Measurements from ENCODE around the gene PHC2. TPM values are rescaled to one million over a fixed set of nuclear protein-coding genes. Genes with fewer than 3 reads are reported as not detected.

Gene PHC2
- total RNA-seq, 4 donors from 2014 or later, result 77.8 to 81.3 (median 79.5) TPM

DNA sequence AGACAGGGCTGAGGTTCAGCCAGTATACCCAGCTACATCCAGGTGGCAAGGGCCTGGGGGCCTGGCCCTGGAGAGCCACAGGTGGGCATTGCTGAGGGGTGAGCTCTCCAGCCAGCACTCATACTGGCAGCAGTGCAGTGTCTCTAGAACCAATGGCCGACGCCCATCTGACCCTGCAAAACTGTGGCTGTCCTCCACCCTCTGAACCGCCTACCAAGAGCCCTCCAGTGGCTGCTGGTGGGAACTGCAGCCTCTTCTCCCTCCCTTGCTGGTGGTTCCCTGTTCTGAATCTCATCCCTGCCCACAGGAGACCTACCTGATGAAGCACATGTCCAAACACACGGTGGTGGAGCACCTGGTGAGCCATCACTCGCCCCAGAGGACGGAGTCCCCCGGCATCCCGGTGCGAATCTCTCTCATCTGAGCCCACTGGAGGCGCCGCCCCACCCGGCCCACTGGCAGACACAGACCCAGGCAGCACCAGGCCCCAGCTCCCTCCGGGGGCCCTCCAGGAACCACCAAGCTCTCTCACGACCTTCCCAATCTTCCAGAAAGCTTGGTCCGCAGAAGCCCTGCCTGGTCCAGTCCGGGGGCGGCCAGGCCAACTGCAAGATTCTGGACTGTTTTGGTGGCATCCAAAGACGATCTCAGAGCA, 132.1 kb downstream of the PHC2 start:
- H3K27ac ChIP-seq, result no peak overlapping the region
- H3K9me3 ChIP-seq, result no peaks in the 10 kb centered on the region
- 85% methylated on average over 16 of the region's 18 CpGs for WGBS
- peak in 1 of 2 donors; percentile 68 for DNase-seq (ENCODE audit: low spot score in 2 of 2)
- H3K4me3 ChIP-seq, result no peak overlapping the region
- peaks cover 16% of the 10 kb centered on the region for H3K4me1 ChIP-seq
- H3K27me3 ChIP-seq, result no peaks in the 10 kb centered on the region
- peaks cover 29% of the 10 kb centered on the region for H3K36me3 ChIP-seq
- TF ChIP-seq, protein P1, sequence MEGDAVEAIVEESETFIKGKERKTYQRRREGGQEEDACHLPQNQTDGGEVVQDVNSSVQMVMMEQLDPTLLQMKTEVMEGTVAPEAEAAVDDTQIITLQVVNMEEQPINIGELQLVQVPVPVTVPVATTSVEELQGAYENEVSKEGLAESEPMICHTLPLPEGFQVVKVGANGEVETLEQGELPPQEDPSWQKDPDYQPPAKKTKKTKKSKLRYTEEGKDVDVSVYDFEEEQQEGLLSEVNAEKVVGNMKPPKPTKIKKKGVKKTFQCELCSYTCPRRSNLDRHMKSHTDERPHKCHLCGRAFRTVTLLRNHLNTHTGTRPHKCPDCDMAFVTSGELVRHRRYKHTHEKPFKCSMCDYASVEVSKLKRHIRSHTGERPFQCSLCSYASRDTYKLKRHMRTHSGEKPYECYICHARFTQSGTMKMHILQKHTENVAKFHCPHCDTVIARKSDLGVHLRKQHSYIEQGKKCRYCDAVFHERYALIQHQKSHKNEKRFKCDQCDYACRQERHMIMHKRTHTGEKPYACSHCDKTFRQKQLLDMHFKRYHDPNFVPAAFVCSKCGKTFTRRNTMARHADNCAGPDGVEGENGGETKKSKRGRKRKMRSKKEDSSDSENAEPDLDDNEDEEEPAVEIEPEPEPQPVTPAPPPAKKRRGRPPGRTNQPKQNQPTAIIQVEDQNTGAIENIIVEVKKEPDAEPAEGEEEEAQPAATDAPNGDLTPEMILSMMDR (IDR thresholded peaks at IDR 0.05), result peak; percentile 46 to 92
- TF ChIP-seq POLR2A (IDR thresholded peaks at IDR 0.05), result no peak
- no peak for TF ChIP-seq EP300 (IDR thresholded peaks at IDR 0.05)

GRCh38 chr1:33297911-33298622, 132.8 kb downstream of the PHC2 start:
- TF ChIP-seq POLR2AphosphoS5 (IDR thresholded peaks at IDR 0.05) (no peak), EP300 (IDR thresholded peaks at IDR 0.05) (no peak), POLR2A (IDR thresholded peaks at IDR 0.05) (no peak)
- TF ChIP-seq, protein P1 (IDR thresholded peaks at IDR 0.05), result no peak
- H3K4me1 ChIP-seq, result peaks cover 16% of the 10 kb centered on the region
- H3K27me3 ChIP-seq, result no peaks in the 10 kb centered on the region
- DNase-seq (ENCODE audit: low spot score in 2 of 2), result peak; percentile 32 to 37
- no peaks in the 10 kb centered on the region for H3K9me3 ChIP-seq
- no peak overlapping the region for H3K27ac ChIP-seq
- WGBS, result 94% methylated on average over 4 of the region's 4 CpGs
- peaks cover 29% of the 10 kb centered on the region for H3K36me3 ChIP-seq
- no peak overlapping the region for H3K4me3 ChIP-seq

GRCh38 chr1:33296824-33297223, 134.1 kb downstream of the PHC2 start:
- Histone ChIP-seq H3K36me3 (peaks cover 29% of the 10 kb centered on the region), H3K4me3 (no peak overlapping the region), H3K27me3 (no peaks in the 10 kb centered on the region), H3K9me3 (no peaks in the 10 kb centered on the region), H3K4me1 (peaks cover 16% of the 10 kb centered on the region), H3K27ac (no peak overlapping the region)
- WGBS, result 82% methylated on average over 4 of the region's 4 CpGs
- peak; percentile 21 to 60 for DNase-seq (ENCODE audit: low spot score in 2 of 2)
- TF ChIP-seq EP300 (IDR thresholded peaks at IDR 0.05) (no peak), POLR2A (IDR thresholded peaks at IDR 0.05) (no peak), POLR2AphosphoS5 (IDR thresholded peaks at IDR 0.05) (no peak)
- TF ChIP-seq, protein P1 (IDR thresholded peaks at IDR 0.05), result no peak

DNA sequence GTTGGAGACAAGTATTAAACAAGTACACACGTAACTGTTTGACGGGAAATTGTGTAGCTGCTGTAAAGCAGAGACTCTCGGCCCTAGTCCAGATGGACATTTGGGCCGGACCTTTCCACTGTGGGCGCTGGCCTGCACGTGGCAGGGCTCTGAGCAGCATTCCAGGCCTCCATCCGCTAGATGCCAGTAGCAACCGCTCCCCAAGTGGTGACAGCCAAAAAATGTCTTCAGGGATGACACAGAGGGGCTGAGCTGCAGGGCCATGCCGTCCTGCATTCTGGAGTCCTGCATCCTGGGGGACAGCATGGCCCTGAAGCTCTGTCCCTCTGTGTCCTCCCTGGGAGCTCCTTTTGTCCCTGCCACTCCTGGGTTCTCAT, 134.8 kb downstream of the PHC2 start:
- DNase-seq (ENCODE audit: low spot score in 2 of 2), result peak in 1 of 2 donors; percentile 78
- 35% methylated on average over 6 of the region's 9 CpGs for WGBS
- Histone ChIP-seq H3K36me3 (peaks cover 29% of the 10 kb centered on the region), H3K4me3 (no peak overlapping the region), H3K9me3 (no peaks in the 10 kb centered on the region), H3K27me3 (no peaks in the 10 kb centered on the region), H3K27ac (no peak overlapping the region), H3K4me1 (peaks cover 16% of the 10 kb centered on the region)
- TF ChIP-seq, protein P1 (IDR thresholded peaks at IDR 0.05), result no peak
- TF ChIP-seq EP300 (IDR thresholded peaks at IDR 0.05), result no peak
- TF ChIP-seq POLR2A (IDR thresholded peaks at IDR 0.05), result no peak
- TF ChIP-seq POLR2AphosphoS5 (IDR thresholded peaks at IDR 0.05), result no peak

DNA sequence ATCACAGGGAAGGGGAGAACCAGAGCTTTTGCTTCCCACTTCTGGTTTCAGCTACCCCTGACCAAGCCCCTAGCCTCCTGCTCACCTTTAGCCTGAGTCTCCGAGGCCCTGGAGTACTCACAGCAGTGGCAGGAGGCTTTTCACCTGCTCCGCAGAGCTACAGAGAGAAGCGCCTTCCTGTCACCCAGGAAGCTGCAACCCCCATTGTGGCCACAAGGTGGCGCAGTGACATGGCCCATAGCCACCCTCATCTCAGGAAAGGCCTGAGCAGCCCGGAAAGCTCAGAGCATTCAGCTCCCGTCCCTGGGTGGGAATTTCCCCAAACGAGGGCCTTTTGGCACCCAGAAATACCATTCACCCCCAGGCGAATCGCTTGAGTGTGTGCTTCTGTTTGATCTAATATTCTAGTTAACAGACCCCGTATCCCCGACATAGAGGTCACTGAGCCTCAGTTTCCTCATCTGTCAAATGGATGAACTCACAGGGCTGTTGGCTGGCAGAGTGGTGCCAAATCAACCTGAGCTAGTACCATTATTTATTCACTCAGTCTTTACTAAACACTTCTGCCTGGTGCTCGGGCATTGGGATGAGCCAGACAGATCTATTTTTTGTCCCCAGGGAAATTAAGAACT, 135.3 kb downstream of the PHC2 start:
- Histone ChIP-seq H3K4me3 (no peak overlapping the region), H3K4me1 (peaks cover 16% of the 10 kb centered on the region), H3K9me3 (no peaks in the 10 kb centered on the region), H3K36me3 (peaks cover 29% of the 10 kb centered on the region), H3K27me3 (no peaks in the 10 kb centered on the region), H3K27ac (peak overlapping the region; percentile 35)
- 50% methylated on average over 6 of the region's 12 CpGs for WGBS
- peak; percentile 90 to 91 for DNase-seq (ENCODE audit: low spot score in 2 of 2)
- TF ChIP-seq, protein P1 (IDR thresholded peaks at IDR 0.05), result peak; percentile 97
- TF ChIP-seq POLR2AphosphoS5 (IDR thresholded peaks at IDR 0.05), result peak in 1 of 3 donors; percentile 42
- no peak for TF ChIP-seq POLR2A (IDR thresholded peaks at IDR 0.05)
- no peak for TF ChIP-seq EP300 (IDR thresholded peaks at IDR 0.05)
